ENCODE measurements around the gene CERK. TPM values are rescaled to one million over a fixed set of nuclear protein-coding genes. Genes with fewer than 3 reads are reported as not detected.

CERK gene
- total RNA-seq, 1 donor from 2014 or later, result 145 TPM

DNA sequence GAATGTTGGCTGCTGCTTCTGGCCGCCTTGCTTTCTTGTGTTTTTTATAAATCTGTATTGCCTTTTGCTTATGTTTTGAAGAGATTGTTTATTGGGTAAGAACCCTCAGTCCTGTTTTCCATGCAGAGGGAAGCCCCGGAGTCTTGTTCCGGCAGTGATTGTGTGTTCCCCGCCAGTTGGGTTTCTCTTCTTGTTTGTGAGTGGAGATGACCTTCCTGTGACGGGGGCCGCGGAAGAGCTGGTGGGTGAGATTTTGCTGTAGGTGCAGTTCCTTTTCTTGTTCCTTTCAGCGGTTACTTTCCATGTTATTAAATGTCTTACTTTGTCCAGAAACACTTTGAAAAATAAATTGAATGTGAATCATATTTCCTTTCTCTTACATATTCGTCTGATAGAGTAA, 32.7 kb upstream of the CERK start:
- no peak for DNase-seq
- H3K4me3 Mint-ChIP-seq (ENCODE audit: unreplicated experiment), result no peak overlapping the region
- TF ChIP-seq, protein P1, sequence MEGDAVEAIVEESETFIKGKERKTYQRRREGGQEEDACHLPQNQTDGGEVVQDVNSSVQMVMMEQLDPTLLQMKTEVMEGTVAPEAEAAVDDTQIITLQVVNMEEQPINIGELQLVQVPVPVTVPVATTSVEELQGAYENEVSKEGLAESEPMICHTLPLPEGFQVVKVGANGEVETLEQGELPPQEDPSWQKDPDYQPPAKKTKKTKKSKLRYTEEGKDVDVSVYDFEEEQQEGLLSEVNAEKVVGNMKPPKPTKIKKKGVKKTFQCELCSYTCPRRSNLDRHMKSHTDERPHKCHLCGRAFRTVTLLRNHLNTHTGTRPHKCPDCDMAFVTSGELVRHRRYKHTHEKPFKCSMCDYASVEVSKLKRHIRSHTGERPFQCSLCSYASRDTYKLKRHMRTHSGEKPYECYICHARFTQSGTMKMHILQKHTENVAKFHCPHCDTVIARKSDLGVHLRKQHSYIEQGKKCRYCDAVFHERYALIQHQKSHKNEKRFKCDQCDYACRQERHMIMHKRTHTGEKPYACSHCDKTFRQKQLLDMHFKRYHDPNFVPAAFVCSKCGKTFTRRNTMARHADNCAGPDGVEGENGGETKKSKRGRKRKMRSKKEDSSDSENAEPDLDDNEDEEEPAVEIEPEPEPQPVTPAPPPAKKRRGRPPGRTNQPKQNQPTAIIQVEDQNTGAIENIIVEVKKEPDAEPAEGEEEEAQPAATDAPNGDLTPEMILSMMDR (IDR thresholded peaks at IDR 0.05; ENCODE audit: partially characterized antibody, unreplicated experiment), result no peak

DNA sequence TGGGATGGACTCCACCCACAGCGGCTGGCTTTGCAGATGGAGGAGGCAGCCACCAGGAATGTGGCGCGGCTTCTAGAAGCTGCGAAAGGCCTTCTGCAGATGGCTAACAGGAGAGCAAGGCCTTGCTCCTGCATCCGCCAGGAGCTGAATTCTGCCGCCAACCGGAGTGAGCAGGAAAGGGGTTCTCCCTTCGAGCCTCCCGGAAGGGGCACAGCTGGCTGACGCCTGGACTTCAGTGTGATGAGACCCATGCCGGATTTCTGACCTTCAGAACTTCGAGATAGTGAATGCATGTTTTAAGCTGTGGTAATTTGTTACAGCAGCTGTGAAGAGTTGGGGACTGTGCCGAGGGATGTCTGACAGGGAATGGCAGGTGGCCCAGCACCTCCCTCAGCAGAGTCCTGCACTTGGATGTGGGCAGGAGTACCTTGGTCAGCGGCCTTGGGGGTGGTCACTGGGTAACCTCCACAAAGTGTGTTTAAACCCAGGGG, 32.1 kb upstream of the CERK start:
- no peak for DNase-seq
- peaks cover 29% of the 10 kb centered on the region for H3K4me1 Mint-ChIP-seq (ENCODE audit: low read depth, unreplicated experiment)
- no peaks in the 10 kb centered on the region for H3K36me3 Mint-ChIP-seq (ENCODE audit: unreplicated experiment)
- TF ChIP-seq, protein P1 (IDR thresholded peaks at IDR 0.05; ENCODE audit: partially characterized antibody, unreplicated experiment), result no peak
- no peak overlapping the region for H3K27ac Mint-ChIP-seq (ENCODE audit: unreplicated experiment)
- H3K27me3 Mint-ChIP-seq (ENCODE audit: unreplicated experiment), result no peaks in the 10 kb centered on the region
- no peak overlapping the region for H3K4me3 Mint-ChIP-seq (ENCODE audit: unreplicated experiment)
- peaks cover 1% of the 10 kb centered on the region for H3K9me3 Mint-ChIP-seq (ENCODE audit: unreplicated experiment)

More for the DNA sequence above, 32.7 kb upstream of the CERK start:
- H3K36me3 Mint-ChIP-seq (ENCODE audit: unreplicated experiment), result no peaks in the 10 kb centered on the region
- H3K4me1 Mint-ChIP-seq (ENCODE audit: low read depth, unreplicated experiment), result peaks cover 34% of the 10 kb centered on the region
- peaks cover 1% of the 10 kb centered on the region for H3K9me3 Mint-ChIP-seq (ENCODE audit: unreplicated experiment)
- H3K27me3 Mint-ChIP-seq (ENCODE audit: unreplicated experiment), result no peaks in the 10 kb centered on the region
- no peak overlapping the region for H3K27ac Mint-ChIP-seq (ENCODE audit: unreplicated experiment)

DNA sequence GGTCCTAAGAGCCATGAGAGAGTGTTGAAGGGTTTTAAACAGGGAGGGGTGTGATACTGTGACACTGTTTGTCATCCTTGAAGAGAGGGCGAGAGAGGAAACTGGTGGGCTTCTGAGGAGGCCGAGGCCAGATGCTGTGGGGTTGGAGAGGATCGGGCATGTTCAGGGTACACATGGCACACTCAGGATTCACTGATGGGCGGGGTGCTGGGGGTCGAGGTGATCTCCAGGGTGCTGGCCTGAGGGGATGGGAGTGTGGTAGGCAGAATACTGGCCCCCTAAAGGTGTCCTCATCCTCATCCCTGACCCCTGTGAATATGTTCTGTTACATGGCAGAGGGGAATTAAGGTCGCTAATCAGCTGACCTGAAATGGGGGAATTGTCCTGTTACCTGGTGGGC, 31.7 kb upstream of the CERK start:
- H3K9me3 Mint-ChIP-seq (ENCODE audit: unreplicated experiment), result peaks cover 1% of the 10 kb centered on the region
- no peak for DNase-seq
- TF ChIP-seq, protein P1 (IDR thresholded peaks at IDR 0.05; ENCODE audit: partially characterized antibody, unreplicated experiment), result no peak
- H3K27ac Mint-ChIP-seq (ENCODE audit: unreplicated experiment), result peak overlapping the region; percentile 69
- no peak overlapping the region for H3K4me3 Mint-ChIP-seq (ENCODE audit: unreplicated experiment)
- H3K36me3 Mint-ChIP-seq (ENCODE audit: unreplicated experiment), result no peaks in the 10 kb centered on the region
- H3K27me3 Mint-ChIP-seq (ENCODE audit: unreplicated experiment), result no peaks in the 10 kb centered on the region
- H3K4me1 Mint-ChIP-seq (ENCODE audit: low read depth, unreplicated experiment), result peaks cover 24% of the 10 kb centered on the region

DNA sequence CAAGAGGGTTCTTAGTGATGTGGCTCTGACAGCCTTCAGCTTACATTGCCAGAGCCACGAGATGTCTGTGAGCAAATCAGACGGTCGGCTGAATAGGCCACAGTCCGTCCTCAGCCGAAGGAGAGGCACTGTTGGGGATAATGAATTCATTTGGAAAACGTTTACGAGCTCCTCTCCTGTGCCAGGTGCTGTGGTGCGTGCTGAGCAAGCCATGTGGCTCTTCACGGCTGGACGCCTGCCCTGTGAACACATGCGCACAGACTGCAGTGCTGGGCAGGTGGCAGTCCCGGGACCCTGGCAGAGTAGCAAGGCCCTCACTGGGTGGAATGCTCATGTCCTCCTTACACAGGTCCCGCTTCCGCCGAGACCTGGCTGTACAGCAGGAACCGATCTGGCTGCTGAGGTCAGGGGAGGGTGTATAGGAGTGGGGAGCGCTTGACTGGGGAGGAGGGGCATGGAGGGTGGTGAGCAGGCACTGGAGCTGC, 31.2 kb upstream of the CERK start:
- no peak for DNase-seq
- no peaks in the 10 kb centered on the region for H3K36me3 Mint-ChIP-seq (ENCODE audit: unreplicated experiment)
- TF ChIP-seq, protein P1 (IDR thresholded peaks at IDR 0.05; ENCODE audit: partially characterized antibody, unreplicated experiment), result no peak
- H3K27me3 Mint-ChIP-seq (ENCODE audit: unreplicated experiment), result no peaks in the 10 kb centered on the region
- no peak overlapping the region for H3K4me3 Mint-ChIP-seq (ENCODE audit: unreplicated experiment)
- peak overlapping the region; percentile 69 for H3K27ac Mint-ChIP-seq (ENCODE audit: unreplicated experiment)
- H3K9me3 Mint-ChIP-seq (ENCODE audit: unreplicated experiment), result peaks cover 1% of the 10 kb centered on the region
- H3K4me1 Mint-ChIP-seq (ENCODE audit: low read depth, unreplicated experiment), result peaks cover 23% of the 10 kb centered on the region

DNA sequence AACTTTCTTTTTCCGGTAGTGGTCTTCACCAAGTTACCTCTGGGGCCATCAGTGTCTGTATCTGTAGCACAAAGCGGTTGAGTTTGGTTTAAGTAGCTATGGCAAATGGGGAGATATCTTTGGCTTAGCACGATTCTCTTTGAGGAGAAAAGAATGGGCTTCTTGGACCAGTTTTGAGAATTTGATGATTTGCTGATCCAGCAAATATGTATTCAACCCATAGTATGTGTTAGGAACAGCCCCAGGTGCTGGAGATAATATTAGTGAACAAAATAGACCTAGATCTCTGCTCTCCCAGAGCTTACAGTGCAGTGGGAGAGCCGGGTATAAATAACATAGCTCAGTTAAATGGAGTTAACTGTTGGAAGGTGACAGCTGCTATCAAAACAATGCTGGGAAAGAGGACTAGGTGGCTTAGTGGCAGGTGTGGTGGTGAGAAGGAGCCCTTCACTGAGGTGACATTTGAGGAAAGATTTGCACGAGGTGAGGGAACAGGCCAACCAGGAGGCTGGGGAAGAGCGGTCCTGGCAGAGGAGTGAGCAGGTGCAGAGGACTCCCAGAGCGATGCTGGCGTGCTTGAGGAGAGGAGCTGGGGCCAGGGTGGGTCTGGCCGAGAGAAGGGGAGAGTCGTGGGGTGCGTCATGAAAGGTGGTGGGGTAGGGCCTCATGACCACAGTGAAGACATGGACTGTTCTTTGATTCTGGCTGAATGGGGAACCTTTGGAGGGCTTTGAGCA, 29.4 kb upstream of the CERK start:
- peaks cover 23% of the 10 kb centered on the region for H3K4me1 Mint-ChIP-seq (ENCODE audit: low read depth, unreplicated experiment)
- H3K27me3 Mint-ChIP-seq (ENCODE audit: unreplicated experiment), result peaks cover 4% of the 10 kb centered on the region
- DNase-seq, result no peak
- H3K36me3 Mint-ChIP-seq (ENCODE audit: unreplicated experiment), result no peaks in the 10 kb centered on the region
- peaks cover 8% of the 10 kb centered on the region for H3K9me3 Mint-ChIP-seq (ENCODE audit: unreplicated experiment)
- TF ChIP-seq, protein P1 (IDR thresholded peaks at IDR 0.05; ENCODE audit: partially characterized antibody, unreplicated experiment), result no peak
- H3K4me3 Mint-ChIP-seq (ENCODE audit: unreplicated experiment), result peak overlapping the region; percentile 33
- peak overlapping the region; percentile 57 for H3K27ac Mint-ChIP-seq (ENCODE audit: unreplicated experiment)

All from glutamatergic neuron (in vitro differentiated cells).